ENCODE measurements around the gene LGALS14. TPM values are rescaled to one million over a fixed set of nuclear protein-coding genes. Genes with fewer than 3 reads are reported as not detected.
"Not testable (repeated sequence)": the region's sequence is repeated elsewhere in the genome, so short reads cannot be mapped to it uniquely, and the experiment has no call there.

LGALS14 gene
- total RNA-seq, 1 donor from 2014 or later, result not detected

DNA sequence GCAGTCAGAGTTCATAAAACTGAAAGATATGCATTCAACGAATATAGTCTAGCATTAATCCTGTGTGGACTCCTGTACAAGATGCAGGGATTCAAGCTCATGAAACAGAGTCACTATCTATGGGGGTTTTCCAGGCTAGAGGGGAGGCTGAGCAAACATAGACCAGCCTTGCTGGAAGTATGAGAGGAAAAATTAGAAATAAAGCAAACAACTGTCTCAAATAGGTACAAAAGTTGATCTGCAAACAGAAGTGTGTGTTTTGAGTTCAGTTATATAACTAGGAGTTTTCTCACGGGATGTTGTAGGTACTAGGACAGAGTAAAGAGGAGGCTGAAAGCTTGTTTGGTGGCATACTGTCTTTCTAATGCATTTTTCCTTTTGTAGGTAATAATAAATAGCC, 8.5 kb upstream of the LGALS14 start:
- no peak for DNase-seq (ENCODE audit: low read depth in 2 of 2)

DNA sequence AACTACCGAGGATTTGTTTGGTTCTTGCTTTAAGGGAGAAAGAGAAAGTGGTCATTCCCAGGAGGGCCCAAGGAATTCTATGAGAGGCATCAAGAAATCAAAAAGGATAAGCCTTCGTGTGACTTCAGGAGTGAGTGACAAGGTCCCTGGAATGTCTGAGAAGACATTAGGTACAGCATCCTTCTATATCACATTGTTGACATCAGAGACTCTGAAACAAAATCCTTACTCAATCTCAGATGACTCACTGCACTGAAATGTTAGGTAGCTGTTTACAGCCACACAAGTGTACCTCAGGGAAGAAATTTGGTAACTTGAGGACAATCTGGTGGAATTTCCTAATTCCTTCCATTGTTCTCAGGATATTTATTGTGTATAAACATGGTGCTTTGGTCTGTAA, 7.9 kb upstream of the LGALS14 start:
- DNase-seq (ENCODE audit: low read depth in 2 of 2), result no peak

DNA sequence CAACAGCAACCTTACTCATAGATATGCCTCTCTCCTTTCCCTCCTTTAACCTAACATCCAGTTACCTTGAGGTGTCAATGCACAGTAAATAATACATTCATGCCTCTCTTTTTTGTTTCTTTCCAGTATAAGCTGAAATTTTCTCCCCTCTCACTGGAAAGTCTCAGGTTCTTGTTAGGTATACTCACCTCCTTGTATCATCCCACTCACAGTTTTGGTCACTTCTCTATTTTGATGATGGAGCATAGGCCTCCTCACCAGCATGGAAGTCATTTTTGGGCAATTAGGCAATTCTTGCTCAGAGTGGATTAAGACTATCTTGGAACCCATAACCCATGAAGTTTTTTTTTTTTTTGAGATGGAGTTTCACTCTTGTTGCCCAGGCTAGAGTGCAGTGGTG, 5.7 kb upstream of the LGALS14 start:
- no peak for DNase-seq (ENCODE audit: low read depth in 2 of 2)

DNA sequence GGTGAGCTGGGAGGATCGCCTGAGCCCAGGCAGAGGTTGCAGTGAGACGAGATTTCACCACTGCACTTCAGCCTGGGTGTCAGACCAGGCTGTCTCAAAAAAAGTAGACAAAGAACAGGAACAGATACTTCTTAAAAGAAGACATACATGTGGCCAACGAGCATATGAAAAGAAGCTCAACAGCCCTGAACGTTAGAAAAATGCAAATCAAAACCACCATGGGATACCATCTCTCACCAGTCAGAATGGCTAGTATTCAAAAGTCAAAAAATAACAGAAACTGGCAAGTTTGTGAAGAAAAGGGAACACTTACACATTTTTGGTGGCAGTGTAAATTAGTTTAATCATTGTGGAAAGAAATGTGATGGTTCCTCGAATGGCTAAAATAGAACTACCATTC, 3.0 kb upstream of the LGALS14 start:
- DNase-seq (ENCODE audit: low read depth in 2 of 2), result no peak

DNA sequence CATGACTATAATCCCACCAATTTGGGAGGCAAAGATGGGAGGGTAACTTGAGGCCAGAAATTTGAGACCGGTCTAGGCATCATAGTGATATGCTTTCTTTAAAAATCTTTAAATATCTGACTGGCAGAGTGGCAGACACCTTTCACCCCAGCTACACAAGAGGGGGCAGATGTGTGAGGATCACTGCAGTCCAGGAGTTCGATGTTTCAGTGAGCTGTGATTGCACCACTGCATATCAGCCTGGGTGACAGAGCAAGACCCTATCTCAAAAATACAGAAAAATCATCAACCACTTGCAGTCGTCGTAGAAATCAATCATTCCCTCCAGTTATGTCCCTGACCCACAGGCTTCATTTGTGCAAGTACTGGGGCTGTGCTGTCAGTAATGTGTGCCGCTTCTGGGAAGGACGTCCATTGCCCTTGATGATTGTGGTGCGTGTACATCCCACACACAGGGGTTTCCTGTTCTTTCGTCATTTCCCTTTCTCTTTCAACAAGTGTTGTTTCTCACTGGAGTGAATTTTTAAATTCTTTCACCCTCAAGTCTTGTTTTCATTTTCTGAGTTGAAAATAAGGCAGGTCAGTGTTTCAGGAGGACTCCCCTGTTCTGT, 1.4 kb downstream of the LGALS14 start:
- DNase-seq (ENCODE audit: low read depth in 2 of 2), result no peak

DNA sequence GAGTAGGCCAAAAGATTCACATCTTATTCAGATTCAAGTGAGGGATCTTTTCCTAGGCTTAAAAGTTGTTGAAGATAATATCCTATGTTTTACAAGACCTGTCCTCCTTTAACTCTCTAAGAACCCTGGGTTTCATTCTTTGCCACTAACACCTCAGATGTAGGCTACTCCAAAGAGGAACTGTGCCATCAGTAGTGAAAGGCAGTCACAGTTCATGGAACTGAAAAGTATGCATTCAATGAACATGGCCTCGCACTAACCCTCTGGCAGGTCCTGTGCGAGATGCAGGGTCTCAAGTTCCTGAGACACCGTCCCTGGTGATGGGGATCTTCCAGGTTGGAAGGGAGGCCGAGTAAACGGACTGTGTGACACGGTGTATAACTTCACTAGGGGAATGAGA, 4.3 kb downstream of the LGALS14 start:
- DNase-seq (ENCODE audit: low read depth in 2 of 2), result no peak

DNA sequence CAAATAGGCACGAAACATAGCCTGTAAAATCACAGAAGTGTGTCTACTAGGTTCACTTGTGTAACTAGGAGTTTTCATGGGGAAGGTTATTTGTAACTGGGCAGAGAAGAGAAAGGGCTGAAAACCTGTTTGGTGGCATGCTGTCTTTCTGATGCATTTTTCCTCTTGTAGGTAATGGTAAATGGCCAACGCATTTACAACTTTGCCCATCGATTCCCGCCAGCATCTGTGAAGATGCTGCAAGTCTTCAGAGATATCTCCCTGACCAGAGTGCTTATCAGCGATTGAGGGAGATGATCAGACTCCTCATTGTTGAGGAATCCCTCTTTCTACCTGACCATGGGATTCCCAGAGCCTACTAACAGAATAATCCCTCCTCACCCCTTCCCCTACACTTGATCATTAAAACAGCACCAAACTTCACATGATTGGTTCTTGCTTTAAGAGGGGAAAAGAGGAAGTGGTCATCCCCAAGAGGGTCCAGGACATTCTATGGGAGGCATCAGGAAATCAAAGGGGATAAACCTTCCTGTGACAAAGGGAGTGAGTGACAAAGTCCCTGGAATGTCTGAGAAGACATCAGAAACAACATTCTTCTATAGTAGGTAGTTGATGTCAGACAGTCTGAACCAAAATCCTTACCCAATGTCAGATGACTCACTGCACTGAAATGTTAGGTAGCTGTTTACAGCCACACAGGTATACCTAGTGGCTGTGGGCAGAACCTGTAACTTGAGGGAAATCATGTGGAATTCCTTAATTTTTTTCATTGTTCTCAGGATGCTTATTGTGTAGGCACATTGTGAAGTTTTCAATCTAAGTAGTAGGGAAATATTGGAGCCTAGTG, 5.0 kb downstream of the LGALS14 start:
- no peak for DNase-seq (ENCODE audit: low read depth in 2 of 2)

DNA sequence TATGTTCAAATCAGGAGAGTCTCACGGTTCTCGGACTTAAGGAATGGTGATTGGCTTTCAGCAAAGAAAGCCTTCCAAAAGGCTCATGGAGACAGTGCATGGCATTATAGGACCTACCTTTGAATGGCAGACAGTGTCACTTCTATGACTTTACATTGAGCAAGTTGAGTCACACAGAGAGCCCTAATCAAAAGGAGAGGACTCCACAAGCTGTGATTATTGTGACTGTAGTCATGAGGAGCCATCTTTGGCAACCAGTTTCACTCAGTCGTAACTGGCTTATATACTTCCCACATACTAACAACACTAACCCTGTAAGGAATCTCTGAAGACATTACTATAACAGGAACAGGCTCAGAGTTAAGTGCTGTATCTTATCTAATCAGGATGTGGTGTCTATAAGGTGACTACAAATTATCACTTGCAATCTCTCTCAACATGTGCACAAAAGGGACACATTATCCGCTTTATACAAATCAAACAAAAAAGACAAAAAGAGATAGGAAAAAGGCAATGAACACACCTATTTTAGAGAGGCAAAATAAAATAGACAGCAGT, 6.1 kb downstream of the LGALS14 start:
- DNase-seq (ENCODE audit: low read depth in 2 of 2), result no peak

DNA sequence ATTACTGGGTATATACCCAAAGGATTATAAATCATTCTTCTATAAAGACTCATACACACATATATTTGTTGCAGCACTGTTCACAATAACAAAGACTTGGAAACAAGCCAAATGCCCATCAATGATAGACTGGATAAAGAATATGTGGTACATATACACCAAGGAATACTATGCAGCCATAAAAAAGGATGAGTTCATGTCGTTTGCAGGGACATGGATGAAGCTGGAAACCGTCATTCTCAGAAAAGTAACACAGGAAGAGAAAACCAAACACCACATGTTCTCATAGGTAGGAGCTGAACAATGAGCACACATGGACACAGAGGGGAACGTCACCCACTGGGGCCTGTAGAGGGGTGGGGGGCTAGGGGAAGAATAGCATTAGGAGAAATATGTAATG, 15.9 kb downstream of the LGALS14 start:
- DNase-seq (ENCODE audit: low read depth in 2 of 2), result not testable (repeated sequence)

DNA sequence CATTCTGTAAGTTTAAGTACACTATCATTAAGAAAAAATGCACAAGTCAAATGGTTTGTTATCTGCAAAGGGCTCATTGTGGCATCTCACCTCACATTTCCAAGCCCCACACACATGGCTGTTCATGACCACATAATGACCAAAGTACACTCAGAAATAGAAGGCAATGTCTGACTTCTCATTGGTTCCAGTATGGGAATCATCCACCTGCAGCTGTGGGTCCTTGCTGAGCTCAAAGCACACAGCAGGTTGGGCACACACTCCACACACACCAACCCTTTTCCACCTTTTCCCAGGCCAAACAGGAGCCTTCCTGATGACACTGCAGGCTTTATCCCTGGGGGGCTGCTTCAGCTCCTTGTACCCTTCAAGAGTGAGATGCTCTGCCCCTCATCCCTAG, 21.7 kb downstream of the LGALS14 start:
- no peak for DNase-seq (ENCODE audit: low read depth in 2 of 2)

DNA sequence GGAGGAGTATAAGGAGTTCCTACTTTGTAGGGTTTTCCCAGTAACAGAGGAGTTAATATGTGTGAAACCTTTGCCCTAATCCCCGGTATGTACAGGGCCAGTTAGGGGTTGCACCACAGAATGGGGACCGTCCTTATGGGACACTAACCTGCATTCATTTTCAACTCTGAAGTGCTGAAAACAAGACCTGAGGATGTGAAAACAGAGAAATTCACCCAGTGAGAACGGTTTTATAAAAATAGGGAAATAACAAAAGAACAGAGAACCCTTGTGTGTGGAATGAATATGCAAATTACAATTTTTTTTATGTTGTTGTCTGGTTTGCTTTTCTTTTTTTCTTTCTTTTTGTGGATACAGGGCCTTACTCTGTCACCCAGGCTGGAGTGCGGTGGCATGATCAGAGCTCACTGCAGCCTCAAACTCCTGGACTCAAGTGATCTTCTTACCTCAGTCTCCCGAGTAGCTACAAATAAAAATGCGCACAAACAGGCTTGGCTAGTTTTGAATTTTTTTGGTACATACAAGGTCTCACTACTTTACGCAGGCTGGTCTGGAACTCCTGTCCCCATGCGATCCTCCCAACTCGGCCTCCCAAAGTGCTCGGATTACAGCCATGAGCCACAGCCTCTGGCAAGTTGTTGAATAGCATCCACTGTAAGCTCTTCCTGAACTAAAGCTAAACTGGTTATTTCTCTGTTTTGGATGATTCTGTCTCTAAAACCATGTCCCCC, 23.0 kb downstream of the LGALS14 start:
- no peak for DNase-seq (ENCODE audit: low read depth in 2 of 2)

DNA sequence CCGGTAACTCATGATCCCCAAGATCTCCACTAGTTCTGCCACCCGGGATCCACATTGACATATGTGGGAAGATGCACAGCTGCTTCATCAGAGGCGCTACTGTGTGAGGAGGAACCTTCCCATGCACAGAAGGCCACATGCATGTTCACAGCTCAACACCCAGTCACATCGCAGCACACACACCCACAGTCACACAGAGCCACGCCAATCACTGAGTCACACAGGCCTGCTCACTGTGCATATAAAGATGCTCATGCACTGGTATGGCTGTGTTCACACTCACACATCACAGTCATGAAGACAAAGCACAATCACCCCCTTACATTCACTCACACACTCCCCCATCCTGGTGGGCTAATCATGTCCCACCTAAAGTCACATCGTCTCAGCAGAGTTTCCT, 23.8 kb downstream of the LGALS14 start:
- DNase-seq (ENCODE audit: low read depth in 2 of 2), result no peak

DNA sequence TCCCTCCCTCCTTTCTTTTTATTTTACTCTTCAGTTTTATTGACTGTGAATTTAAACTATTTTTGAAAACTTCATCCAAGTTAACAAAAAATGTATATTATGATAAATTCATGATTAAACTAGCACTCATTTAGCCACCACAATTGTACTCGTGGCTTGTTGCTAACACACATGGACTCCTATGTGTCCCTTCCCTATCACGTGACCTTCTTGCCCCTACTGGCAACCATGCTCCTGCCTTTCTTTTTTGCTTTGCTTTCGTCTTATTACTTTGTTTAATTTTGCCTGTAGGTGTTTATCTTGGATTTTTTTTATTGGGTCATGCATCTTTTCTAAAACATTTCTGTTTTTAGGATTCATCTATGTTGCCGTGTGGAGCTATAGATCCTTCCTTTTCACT, 25.3 kb downstream of the LGALS14 start:
- no peak for DNase-seq (ENCODE audit: low read depth in 2 of 2)

DNA sequence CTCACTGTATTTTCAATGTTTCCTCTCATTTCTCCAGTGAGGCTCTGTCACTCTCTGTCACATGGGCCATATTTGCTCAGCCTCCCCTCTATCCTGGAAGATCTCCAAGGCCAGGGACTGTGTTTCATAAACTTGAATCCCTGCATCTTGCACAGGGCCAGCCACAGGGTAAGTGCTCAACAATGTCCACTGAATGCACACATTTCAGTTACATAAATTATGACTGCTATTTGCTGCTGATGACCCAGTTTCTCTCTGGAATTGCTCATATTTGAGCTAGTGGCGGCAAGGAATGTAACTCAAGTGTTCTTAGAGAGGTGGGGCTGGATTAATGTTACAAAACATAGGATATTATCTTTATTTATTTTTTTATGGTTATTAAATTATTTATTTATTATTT, 27.4 kb downstream of the LGALS14 start:
- DNase-seq (ENCODE audit: low read depth in 2 of 2), result no peak

DNA sequence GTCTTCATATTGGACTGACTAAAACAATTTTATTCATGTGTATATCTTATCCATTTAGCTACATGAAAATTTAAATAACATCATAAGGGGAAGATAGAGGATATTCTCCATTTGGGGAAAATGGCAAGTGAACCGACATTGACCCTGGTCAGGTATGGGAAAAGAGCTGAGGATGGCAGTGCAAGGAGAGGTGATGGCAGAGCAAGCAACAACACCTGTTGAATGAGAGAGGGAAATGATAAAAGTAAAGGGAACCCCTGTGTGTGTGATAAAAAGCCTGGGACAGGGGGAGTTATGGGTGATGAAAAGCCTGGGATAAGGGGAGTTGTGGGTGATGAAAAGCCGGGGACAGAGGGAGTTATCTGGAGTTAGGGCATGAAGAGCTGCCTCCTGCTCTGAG, 29.6 kb downstream of the LGALS14 start:
- DNase-seq (ENCODE audit: low read depth in 2 of 2), result no peak

DNA sequence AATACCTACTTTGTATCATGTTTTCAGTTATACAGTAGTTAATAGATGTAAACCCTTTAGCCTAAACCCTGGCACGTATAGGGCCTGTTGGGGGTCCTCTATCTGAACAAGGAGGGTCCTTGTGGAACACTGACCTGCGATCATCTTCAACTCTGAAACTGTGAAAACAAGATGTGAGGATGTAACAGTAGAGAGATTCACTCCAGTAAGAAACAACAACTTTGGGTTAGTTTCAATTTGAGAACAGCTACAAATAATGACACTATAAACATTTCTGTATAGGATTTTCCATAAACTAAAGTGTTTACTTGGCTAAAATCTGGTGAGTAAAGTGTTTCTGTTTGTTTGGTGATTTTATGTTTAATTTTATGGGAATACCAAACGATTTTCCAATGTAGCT, 31.4 kb downstream of the LGALS14 start:
- no peak for DNase-seq (ENCODE audit: low read depth in 2 of 2)

DNA sequence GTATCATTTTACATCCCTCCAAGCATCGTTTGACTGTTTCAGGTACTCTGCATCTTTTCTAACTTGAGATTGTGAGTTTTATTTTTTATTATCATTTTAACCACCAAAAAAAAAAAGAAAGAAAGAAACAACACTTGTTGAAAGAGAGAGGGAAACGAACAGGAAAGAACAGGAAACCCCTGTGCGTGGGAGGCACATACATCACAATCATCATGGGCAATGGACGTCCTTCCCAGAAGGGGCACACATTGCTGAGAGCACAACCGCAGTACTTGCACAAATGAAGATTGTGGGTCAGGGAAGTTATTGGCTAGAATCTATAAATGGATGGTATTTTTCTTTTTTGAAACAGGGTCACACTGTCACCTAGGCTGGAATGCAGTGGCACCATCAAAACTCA, 31.8 kb downstream of the LGALS14 start:
- no peak for DNase-seq (ENCODE audit: low read depth in 2 of 2)

DNA sequence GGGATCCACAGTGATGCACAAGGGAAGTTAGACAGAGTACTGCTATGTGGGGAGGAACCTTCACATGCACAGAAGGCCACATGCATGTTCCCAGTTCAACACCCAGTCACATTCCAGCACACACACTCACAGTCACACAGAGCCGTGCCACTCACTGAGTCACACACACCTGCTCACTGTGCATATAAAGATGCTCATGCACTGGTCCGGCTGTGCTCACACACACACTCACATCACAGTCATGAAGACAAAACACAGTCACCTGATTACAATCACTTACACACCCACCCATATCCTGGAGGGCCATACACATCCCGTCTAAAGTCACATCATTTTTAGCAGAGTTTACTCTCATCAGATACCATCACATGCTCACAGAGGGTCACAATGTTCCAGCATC, 33.1 kb downstream of the LGALS14 start:
- no peak for DNase-seq (ENCODE audit: low read depth in 2 of 2)

DNA sequence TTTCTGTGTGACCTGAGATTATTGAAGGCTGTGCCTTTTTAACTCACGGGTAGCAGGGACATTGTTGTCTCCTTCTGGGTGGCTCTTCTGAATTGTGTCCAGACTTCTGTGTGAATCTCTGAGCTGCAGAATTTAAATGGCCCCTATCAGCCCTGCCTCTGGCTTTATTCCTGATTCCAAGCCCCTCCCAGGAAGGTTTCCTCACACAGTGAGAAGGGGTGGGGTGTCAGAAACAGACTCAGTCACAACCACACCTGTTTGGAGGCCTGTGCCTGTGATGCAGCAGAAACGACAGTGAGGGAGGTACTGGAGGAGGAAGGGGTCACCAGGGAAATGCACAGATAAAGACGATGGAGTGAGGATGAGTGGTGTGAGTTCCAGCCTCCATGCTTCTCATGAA, 33.6 kb downstream of the LGALS14 start, which contains the start of gene CLC:
CLC (minus strand) TSS at position 139 of the 400 bp plus-strand sequence; CDS start at position 62, 77 bp downstream.
- no peak for DNase-seq (ENCODE audit: low read depth in 2 of 2)

DNA sequence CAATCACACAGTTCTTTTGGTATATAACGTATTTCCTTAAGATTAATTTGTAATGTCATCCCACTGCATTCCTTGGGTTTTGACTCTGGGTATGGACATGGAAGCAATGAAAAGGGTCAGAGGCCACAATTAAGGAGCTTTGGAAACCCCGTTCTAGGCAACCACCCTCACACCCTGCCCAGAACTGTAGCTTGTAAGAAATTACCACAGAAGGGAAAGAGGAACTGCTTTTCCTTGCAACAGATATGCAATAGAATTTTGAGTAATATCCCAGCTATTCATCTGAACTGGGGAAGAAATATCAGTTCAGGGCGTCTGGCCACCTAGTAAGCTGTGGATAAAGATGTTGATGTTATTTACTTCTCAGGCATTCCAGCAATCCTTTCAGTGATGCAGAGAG, 34.5 kb downstream of the LGALS14 start:
- no peak for DNase-seq (ENCODE audit: low read depth in 2 of 2)

DNA sequence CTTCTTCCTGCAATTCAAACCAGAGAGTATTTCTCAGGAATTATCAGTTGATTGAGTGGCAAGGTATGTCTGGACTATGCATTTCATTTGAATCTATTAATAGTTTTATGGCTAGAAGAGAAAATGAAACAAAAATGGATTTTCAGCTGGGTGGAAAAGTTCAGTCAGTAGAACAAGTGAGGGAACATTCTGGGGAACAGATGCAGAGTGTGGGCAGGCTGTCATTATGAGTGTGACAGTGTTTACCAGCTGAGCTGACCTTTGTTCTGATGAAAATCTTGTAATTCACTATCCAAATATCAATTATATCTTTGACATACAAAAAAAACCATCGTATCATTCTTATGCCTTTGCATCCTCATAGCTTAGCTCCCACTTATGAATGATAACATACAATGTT, 36.1 kb downstream of the LGALS14 start:
- no peak for DNase-seq (ENCODE audit: low read depth in 2 of 2)

DNA sequence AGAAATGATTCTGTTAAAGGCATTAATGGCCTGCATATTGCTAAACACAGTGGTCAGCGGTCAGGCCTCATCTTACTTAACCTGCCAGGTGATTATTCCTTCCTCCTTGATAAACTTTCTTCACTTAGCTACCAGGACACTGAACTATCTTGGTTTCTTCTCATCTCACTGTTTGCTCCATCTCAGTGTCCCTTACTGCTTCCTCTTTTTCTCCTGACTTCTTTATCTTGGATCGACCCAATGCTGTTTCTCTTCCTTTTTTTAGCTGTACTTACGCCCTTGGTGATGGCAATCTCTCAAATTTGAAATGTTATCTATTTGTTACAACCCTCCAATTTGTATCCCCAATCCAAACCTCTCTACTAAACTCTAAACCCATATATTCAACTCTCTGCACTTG, 41.4 kb downstream of the LGALS14 start:
- no peak for DNase-seq (ENCODE audit: low read depth in 2 of 2)

Measured in dermis microvascular lymphatic vessel endothelial cell (primary cell).